ENCODE data around the gene KRTAP5-5. TPM values are rescaled to one million over a fixed set of nuclear protein-coding genes. Genes with fewer than 3 reads are reported as not detected.

Gene KRTAP5-5
- total and polyA plus RNA-seq, 8 donors, result not detected

DNA sequence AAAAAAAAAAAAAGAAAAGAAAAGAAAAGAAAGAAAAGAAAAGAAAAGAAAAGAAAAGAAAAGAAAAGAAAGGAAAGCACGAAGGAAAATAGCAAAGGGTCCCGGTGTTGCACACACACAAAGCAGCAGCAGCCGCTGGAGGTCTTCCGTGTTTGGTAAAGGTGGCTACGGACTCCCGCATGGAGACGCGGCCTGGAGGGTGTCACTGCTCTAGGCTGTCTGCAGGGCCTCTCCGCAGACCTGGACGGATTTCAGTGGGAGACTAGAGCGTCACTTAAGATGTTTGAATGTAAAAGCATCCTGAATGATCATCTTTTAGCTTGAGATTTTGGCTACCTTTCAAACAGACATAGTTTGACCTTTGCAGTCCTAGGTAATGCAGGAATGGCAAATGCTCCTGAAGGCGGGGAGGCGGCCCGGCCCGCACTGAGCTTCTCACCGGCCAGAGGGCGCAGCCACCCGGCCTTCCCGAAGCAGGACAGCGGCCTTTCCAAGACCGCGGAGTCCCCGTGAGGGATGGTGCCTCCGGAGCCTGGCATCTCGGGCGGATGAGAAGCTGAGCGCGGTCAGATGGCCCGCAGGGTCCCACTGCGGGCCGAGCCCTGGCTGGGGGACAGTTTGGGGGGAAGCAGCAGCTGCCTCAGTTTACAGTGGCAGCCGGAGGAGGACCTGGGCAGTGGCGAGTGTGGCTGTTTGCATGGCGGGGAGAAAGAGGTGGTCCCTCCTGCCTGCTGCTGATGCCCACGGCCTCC lies 18.5 kb downstream of the KRTAP5-5 start:
- no peaks in the 10 kb centered on the region for H3K36me3 ChIP-seq
- H3K27me3 ChIP-seq, result peaks cover 0 to 22% of the 10 kb centered on the region in 2 donors
- no peak for TF ChIP-seq CTCF (IDR thresholded peaks at IDR 0.05)
- intact Hi-C loops (cut with DNase I), result no loop called here
- H3K27ac ChIP-seq, result no peak overlapping the region
- H3K4me3 ChIP-seq, result no peak overlapping the region
- DNase-seq (peak in 1 of 4 donors; percentile 73), ATAC-seq (no peak)
- H3K4me1 ChIP-seq, result peaks cover 0 to 5% of the 10 kb centered on the region in 2 donors
- H3K9me3 ChIP-seq, result no peaks in the 10 kb centered on the region

DNA sequence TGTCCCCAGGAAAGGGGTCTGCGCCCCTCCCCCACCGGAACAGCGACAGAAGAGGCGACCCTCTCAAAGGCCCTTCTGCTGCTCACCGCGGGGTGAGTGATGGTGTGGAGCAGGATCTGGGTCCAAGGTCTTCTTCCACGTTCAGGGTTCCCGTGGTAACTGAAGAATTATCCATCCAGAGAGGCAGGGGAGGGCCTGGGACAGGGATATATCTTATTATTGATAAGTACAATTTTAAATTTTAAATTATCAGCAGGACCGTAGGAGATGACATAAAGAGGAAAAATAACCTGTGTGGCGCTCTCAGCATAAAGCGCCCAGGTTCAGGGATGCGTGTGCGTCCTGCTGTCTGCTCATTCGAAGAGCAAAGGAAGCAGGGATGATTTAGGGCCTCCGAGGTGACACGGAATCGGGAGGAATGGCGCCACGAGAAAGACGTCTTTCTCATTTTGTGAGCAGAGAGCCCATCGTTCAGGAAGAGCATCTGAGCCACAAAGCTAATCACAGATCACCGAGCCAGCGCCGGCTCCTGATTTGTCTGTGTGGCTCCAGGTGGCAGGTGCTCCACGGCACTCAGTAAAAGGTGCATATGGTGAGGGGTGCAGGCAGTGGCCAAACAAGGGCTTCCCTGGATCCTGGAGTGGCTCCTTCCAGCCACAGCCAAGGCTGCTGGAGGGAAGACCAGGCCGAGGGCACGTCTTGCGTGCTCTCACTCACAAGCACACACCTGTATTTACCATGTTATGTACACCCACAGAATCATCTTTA lies 19.3 kb downstream of the KRTAP5-5 start:
- no peak for DNase-seq
- no peak overlapping the region for H3K27ac ChIP-seq

GRCh38 chr11:1650034-1650917 lies 20.7 kb downstream of the KRTAP5-5 start:
- H3K4me1 ChIP-seq, result peaks cover 0 to 5% of the 10 kb centered on the region in 2 donors
- ATAC-seq, result no peak
- TF ChIP-seq CTCF (IDR thresholded peaks at IDR 0.05), result no peak
- H3K9me3 ChIP-seq, result no peaks in the 10 kb centered on the region
- H3K36me3 ChIP-seq, result no peaks in the 10 kb centered on the region
- no peak overlapping the region for H3K4me3 ChIP-seq
- intact Hi-C loops (cut with DNase I), result loop anchor here in 1 of 2 donors (10.0 kb wide), 1 partner anchor 185 kb away; the partner anchor contains the start of genes SYT8 and TNNI2
- DNase-seq, result no peak
- H3K27me3 ChIP-seq, result peaks cover 0 to 30% of the 10 kb centered on the region in 2 donors
- H3K27ac ChIP-seq, result no peak overlapping the region

More for the DNA sequence above, 19.3 kb downstream of the KRTAP5-5 start:
- peaks cover 0 to 25% of the 10 kb centered on the region in 2 donors for H3K27me3 ChIP-seq
- no peak overlapping the region for H3K4me3 ChIP-seq
- intact Hi-C loops (cut with DNase I), result no loop called here
- no peaks in the 10 kb centered on the region for H3K9me3 ChIP-seq
- H3K4me1 ChIP-seq, result peaks cover 0 to 5% of the 10 kb centered on the region in 2 donors
- no peaks in the 10 kb centered on the region for H3K36me3 ChIP-seq
- no peak for ATAC-seq
- TF ChIP-seq CTCF (IDR thresholded peaks at IDR 0.05), result no peak

DNA sequence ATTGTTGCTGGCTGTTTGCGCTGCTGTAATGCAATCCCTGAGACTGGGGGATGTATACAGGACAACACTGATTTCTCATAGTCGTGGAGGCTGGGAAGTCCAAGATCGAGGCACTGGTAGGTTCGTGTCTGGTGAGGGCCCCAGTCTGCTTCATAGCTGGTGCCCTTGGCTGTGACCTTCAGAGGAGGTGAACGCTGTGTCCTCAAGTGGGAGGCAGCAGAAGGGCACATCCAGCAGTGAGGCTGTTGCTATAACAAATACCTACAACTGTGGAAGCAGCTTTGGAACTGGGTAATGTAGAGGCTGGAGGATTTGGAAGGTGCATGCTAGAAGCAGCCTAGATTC lies 21.3 kb downstream of the KRTAP5-5 start:
- TF ChIP-seq CTCF (IDR thresholded peaks at IDR 0.05), result no peak
- H3K9me3 ChIP-seq, result no peaks in the 10 kb centered on the region
- H3K27ac ChIP-seq, result no peak overlapping the region
- H3K27me3 ChIP-seq, result peaks cover 0 to 36% of the 10 kb centered on the region in 2 donors
- no peaks in the 10 kb centered on the region for H3K36me3 ChIP-seq
- DNase-seq, result no peak
- intact Hi-C loops (cut with DNase I), result loop anchor here in 1 of 2 donors (10.0 kb wide), 1 partner anchor 184 kb away; the partner anchor contains the start of genes SYT8 and TNNI2
- H3K4me1 ChIP-seq, result peaks cover 0 to 5% of the 10 kb centered on the region in 2 donors
- no peak for ATAC-seq
- no peak overlapping the region for H3K4me3 ChIP-seq

All from left lung (tissue), 10 donors.